GM18517 (cell line): ENCODE measurements around the gene MAP2K6.
A peak's percentile ranks its signal among the peaks of the same experiment; 100 is the strongest.

ENCODE experiments used
- ATAC-seq: cut with Tn5 transposase; IDR thresholded peaks from one replicate; pipeline ENCODE4 v1.9.1; 2021; ENCODE audit warnings: mild to moderate bottlenecking, moderate library complexity; ENCODE audit not compliant: unreplicated experiment

Gene MAP2K6

GRCh38 chr17:69414408-69415274 lies at the start of gene MAP2K6:
MAP2K6 (plus strand) TSS chr17:69414697; CDS start chr17:69414985, 288 bp downstream.
- ATAC-seq, result peak; percentile 96

GRCh38 chr17:69367298-69367697 lies 47.2 kb upstream of the MAP2K6 start:
- ATAC-seq, result no peak

- ATAC-seq, result no peak
Observed at GRCh38 chr17:69373069-69373468, 41.4 kb upstream of the MAP2K6 start.

GRCh38 chr17:69375229-69375628 lies 39.3 kb upstream of the MAP2K6 start:
- no peak for ATAC-seq

GRCh38 chr17:69388822-69389442 lies 25.6 kb upstream of the MAP2K6 start:
- ATAC-seq, result no peak

- ATAC-seq, result no peak
Observed at GRCh38 chr17:69390795-69391501, 23.5 kb upstream of the MAP2K6 start.

GRCh38 chr17:69401251-69401650 lies 13.2 kb upstream of the MAP2K6 start:
- ATAC-seq, result no peak

GRCh38 chr17:69402052-69402451 lies 12.4 kb upstream of the MAP2K6 start:
- no peak for ATAC-seq

GRCh38 chr17:69404399-69404798 lies 10.1 kb upstream of the MAP2K6 start:
- ATAC-seq, result no peak

- no peak for ATAC-seq
Observed at GRCh38 chr17:69405096-69405495, 9.4 kb upstream of the MAP2K6 start.

GRCh38 chr17:69406941-69407340 lies 7.6 kb upstream of the MAP2K6 start:
- ATAC-seq, result no peak

GRCh38 chr17:69407759-69408158 lies 6.7 kb upstream of the MAP2K6 start:
- ATAC-seq, result no peak

GRCh38 chr17:69410671-69411070 lies 3.8 kb upstream of the MAP2K6 start:
- no peak for ATAC-seq

GRCh38 chr17:69411766-69412165 lies 2.7 kb upstream of the MAP2K6 start:
- ATAC-seq, result no peak

GRCh38 chr17:69412251-69412671 lies 2.2 kb upstream of the MAP2K6 start:
- ATAC-seq, result no peak

GRCh38 chr17:69415431-69415830 lies 934 bp downstream of the MAP2K6 start:
- ATAC-seq, result no peak

GRCh38 chr17:69417545-69418483 lies 3.3 kb downstream of the MAP2K6 start:
- no peak for ATAC-seq

GRCh38 chr17:69418535-69418934 lies 4.0 kb downstream of the MAP2K6 start:
- ATAC-seq, result no peak

- ATAC-seq, result no peak
Observed at GRCh38 chr17:69423450-69423849, 9.0 kb downstream of the MAP2K6 start.

- no peak for ATAC-seq
Observed at GRCh38 chr17:69424287-69425041, 10.0 kb downstream of the MAP2K6 start.
